ENCODE data around the gene TPRX2.

The TPRX2 gene

GRCh38 chr19:47885067-47885463, 26.0 kb downstream of the TPRX2 start:
- Histone ChIP-seq H3K9ac (ENCODE audit: low read length) (no peak overlapping the region), H3K36me3 (ENCODE audit: control insufficient read depth, insufficient read depth, low read length) (no peaks in the 10 kb centered on the region), H3K4ac (ENCODE audit: low read depth, low read length) (no peak overlapping the region), H3K79me2 (ENCODE audit: control insufficient read depth, insufficient read depth, low read length) (no peaks in the 10 kb centered on the region), H3K27ac (ENCODE audit: low read depth, low read length) (no peak overlapping the region), H3K23ac (ENCODE audit: low read length) (no peak overlapping the region), H3K4me3 (ENCODE audit: low read length) (no peak overlapping the region), H3K56ac (ENCODE audit: low read length) (no peak overlapping the region), H3K27me3 (ENCODE audit: insufficient read depth, low read length, poor library complexity) (no peaks in the 10 kb centered on the region), H3K79me1 (ENCODE audit: low read length) (no peaks in the 10 kb centered on the region), H4K8ac (ENCODE audit: low read depth, low read length) (no peak overlapping the region), H2BK120ac (ENCODE audit: low read depth, low read length) (no peak overlapping the region), H3K4me1 (ENCODE audit: control insufficient read depth, low read depth, low read length) (no peaks in the 10 kb centered on the region), H3K4me2 (ENCODE audit: low read length) (no peak overlapping the region), H3K18ac (ENCODE audit: low read length) (no peak overlapping the region), H2BK5ac (ENCODE audit: low read length) (no peak overlapping the region), H2AK5ac (ENCODE audit: low read length) (no peak overlapping the region), H2BK15ac (replicated peaks; ENCODE audit: low read depth) (no peak overlapping the region), H4K5ac (ENCODE audit: low read length) (no peak overlapping the region)
- no CpG with 5 or more reads among the region's 5 CpGs for WGBS (ENCODE audit: extremely low coverage, insufficient coverage, low lambda C conversion rate)
- no peak for DNase-seq

- H2BK15ac ChIP-seq (replicated peaks; ENCODE audit: low read depth), result no peak within 1 kb of the TSS
- H3K4me3 ChIP-seq (ENCODE audit: low read length), result no peak within 1 kb of the TSS
- no CpG with 5 or more reads among the region's 12 CpGs for WGBS (ENCODE audit: extremely low coverage, insufficient coverage, low lambda C conversion rate)
Measured at GRCh38 chr19:47886010-47886559, 27.1 kb downstream of the TPRX2 start, which contains the start of gene SULT2A1. SULT2A1 (minus strand) TSS chr19:47886315; CDS start chr19:47886257, 58 bp downstream.

GRCh38 chr19:47890865-47891621, 32.0 kb downstream of the TPRX2 start:
- H3K18ac ChIP-seq (ENCODE audit: low read length), result no peak overlapping the region
- no peak overlapping the region for H4K5ac ChIP-seq (ENCODE audit: low read length)
- no peaks in the 10 kb centered on the region for H3K36me3 ChIP-seq (ENCODE audit: control insufficient read depth, insufficient read depth, low read length)
- H4K8ac ChIP-seq (ENCODE audit: low read depth, low read length), result no peak overlapping the region
- no peak overlapping the region for H2AK5ac ChIP-seq (ENCODE audit: low read length)
- WGBS (ENCODE audit: extremely low coverage, insufficient coverage, low lambda C conversion rate), result no CpG with 5 or more reads among the region's 7 CpGs
- H3K56ac ChIP-seq (ENCODE audit: low read length), result no peak overlapping the region
- H3K79me2 ChIP-seq (ENCODE audit: control insufficient read depth, insufficient read depth, low read length), result no peaks in the 10 kb centered on the region
- H3K4me1 ChIP-seq (ENCODE audit: control insufficient read depth, low read depth, low read length), result no peaks in the 10 kb centered on the region
- no peak for DNase-seq
- H3K9ac ChIP-seq (ENCODE audit: low read length), result no peak overlapping the region
- no peak overlapping the region for H2BK5ac ChIP-seq (ENCODE audit: low read length)
- no peak overlapping the region for H3K4me3 ChIP-seq (ENCODE audit: low read length)
- peak overlapping the region; percentile 10 for H3K27ac ChIP-seq (ENCODE audit: low read depth, low read length)
- H3K79me1 ChIP-seq (ENCODE audit: low read length), result no peaks in the 10 kb centered on the region
- no peak overlapping the region for H3K4me2 ChIP-seq (ENCODE audit: low read length)
- no peak overlapping the region for H2BK120ac ChIP-seq (ENCODE audit: low read depth, low read length)
- H3K27me3 ChIP-seq (ENCODE audit: insufficient read depth, low read length, poor library complexity), result no peaks in the 10 kb centered on the region
- H2BK15ac ChIP-seq (replicated peaks; ENCODE audit: low read depth), result no peak overlapping the region
- no peak overlapping the region for H3K4ac ChIP-seq (ENCODE audit: low read depth, low read length)
- H3K23ac ChIP-seq (ENCODE audit: low read length), result no peak overlapping the region

More at GRCh38 chr19:47886010-47886559, 27.1 kb downstream of the TPRX2 start, which contains the start of gene SULT2A1:
- no peaks in the 10 kb centered on the region for H3K27me3 ChIP-seq (ENCODE audit: insufficient read depth, low read length, poor library complexity)
- H2AK5ac ChIP-seq (ENCODE audit: low read length), result no peak within 1 kb of the TSS
- no peak within 1 kb of the TSS for H3K4me2 ChIP-seq (ENCODE audit: low read length)
- H3K4me1 ChIP-seq (ENCODE audit: control insufficient read depth, low read depth, low read length), result no peaks in the 10 kb centered on the region
- H3K36me3 ChIP-seq (ENCODE audit: control insufficient read depth, insufficient read depth, low read length), result no peaks in the 10 kb centered on the region
- no peak for DNase-seq
- no peaks in the 10 kb centered on the region for H3K79me1 ChIP-seq (ENCODE audit: low read length)
- H3K27ac ChIP-seq (ENCODE audit: low read depth, low read length), result no peak within 1 kb of the TSS
- H2BK5ac ChIP-seq (ENCODE audit: low read length), result no peak within 1 kb of the TSS
- H4K5ac ChIP-seq (ENCODE audit: low read length), result no peak within 1 kb of the TSS
- no peak within 1 kb of the TSS for H3K23ac ChIP-seq (ENCODE audit: low read length)
- no peak within 1 kb of the TSS for H3K4ac ChIP-seq (ENCODE audit: low read depth, low read length)
- no peaks in the 10 kb centered on the region for H3K79me2 ChIP-seq (ENCODE audit: control insufficient read depth, insufficient read depth, low read length)
- no peak within 1 kb of the TSS for H2BK120ac ChIP-seq (ENCODE audit: low read depth, low read length)
- H4K8ac ChIP-seq (ENCODE audit: low read depth, low read length), result no peak within 1 kb of the TSS
- H3K18ac ChIP-seq (ENCODE audit: low read length), result no peak within 1 kb of the TSS
- no peak within 1 kb of the TSS for H3K9ac ChIP-seq (ENCODE audit: low read length)
- H3K56ac ChIP-seq (ENCODE audit: low read length), result no peak within 1 kb of the TSS

- Histone ChIP-seq H3K18ac (ENCODE audit: low read length) (no peak overlapping the region), H3K9ac (ENCODE audit: low read length) (no peak overlapping the region), H3K79me2 (ENCODE audit: control insufficient read depth, insufficient read depth, low read length) (no peaks in the 10 kb centered on the region), H3K4me2 (ENCODE audit: low read length) (no peak overlapping the region), H3K4me1 (ENCODE audit: control insufficient read depth, low read depth, low read length) (no peaks in the 10 kb centered on the region), H3K79me1 (ENCODE audit: low read length) (no peaks in the 10 kb centered on the region), H4K8ac (ENCODE audit: low read depth, low read length) (no peak overlapping the region), H2BK5ac (ENCODE audit: low read length) (no peak overlapping the region), H4K5ac (ENCODE audit: low read length) (no peak overlapping the region), H3K27me3 (ENCODE audit: insufficient read depth, low read length, poor library complexity) (no peaks in the 10 kb centered on the region), H3K36me3 (ENCODE audit: control insufficient read depth, insufficient read depth, low read length) (no peaks in the 10 kb centered on the region), H2AK5ac (ENCODE audit: low read length) (no peak overlapping the region), H3K4me3 (ENCODE audit: low read length) (no peak overlapping the region), H3K27ac (ENCODE audit: low read depth, low read length) (peak overlapping the region; percentile 86), H3K56ac (ENCODE audit: low read length) (no peak overlapping the region), H3K4ac (ENCODE audit: low read depth, low read length) (no peak overlapping the region), H3K23ac (ENCODE audit: low read length) (no peak overlapping the region), H2BK120ac (ENCODE audit: low read depth, low read length) (no peak overlapping the region), H2BK15ac (replicated peaks; ENCODE audit: low read depth) (no peak overlapping the region)
- no CpG with 5 or more reads among the region's 2 CpGs for WGBS (ENCODE audit: extremely low coverage, insufficient coverage, low lambda C conversion rate)
- DNase-seq, result peak; percentile 87
Measured at GRCh38 chr19:47891622-47891922, 32.5 kb downstream of the TPRX2 start.

GRCh38 chr19:47891923-47892666, 33.1 kb downstream of the TPRX2 start:
- H3K27me3 ChIP-seq (ENCODE audit: insufficient read depth, low read length, poor library complexity), result no peaks in the 10 kb centered on the region
- no peak overlapping the region for H2BK5ac ChIP-seq (ENCODE audit: low read length)
- H3K36me3 ChIP-seq (ENCODE audit: control insufficient read depth, insufficient read depth, low read length), result no peaks in the 10 kb centered on the region
- H3K23ac ChIP-seq (ENCODE audit: low read length), result no peak overlapping the region
- H2BK120ac ChIP-seq (ENCODE audit: low read depth, low read length), result no peak overlapping the region
- no peak overlapping the region for H2BK15ac ChIP-seq (replicated peaks; ENCODE audit: low read depth)
- H4K5ac ChIP-seq (ENCODE audit: low read length), result no peak overlapping the region
- peak overlapping the region; percentile 86 for H3K27ac ChIP-seq (ENCODE audit: low read depth, low read length)
- WGBS (ENCODE audit: extremely low coverage, insufficient coverage, low lambda C conversion rate), result no CpG with 5 or more reads among the region's 7 CpGs
- H3K4me2 ChIP-seq (ENCODE audit: low read length), result no peak overlapping the region
- no peak overlapping the region for H4K8ac ChIP-seq (ENCODE audit: low read depth, low read length)
- DNase-seq, result peak; percentile 88
- no peaks in the 10 kb centered on the region for H3K4me1 ChIP-seq (ENCODE audit: control insufficient read depth, low read depth, low read length)
- H3K4ac ChIP-seq (ENCODE audit: low read depth, low read length), result no peak overlapping the region
- H2AK5ac ChIP-seq (ENCODE audit: low read length), result no peak overlapping the region
- H3K9ac ChIP-seq (ENCODE audit: low read length), result no peak overlapping the region
- no peak overlapping the region for H3K18ac ChIP-seq (ENCODE audit: low read length)
- H3K4me3 ChIP-seq (ENCODE audit: low read length), result no peak overlapping the region
- no peaks in the 10 kb centered on the region for H3K79me1 ChIP-seq (ENCODE audit: low read length)
- no peak overlapping the region for H3K56ac ChIP-seq (ENCODE audit: low read length)
- H3K79me2 ChIP-seq (ENCODE audit: control insufficient read depth, insufficient read depth, low read length), result no peaks in the 10 kb centered on the region

Measured in mesendoderm (in vitro differentiated cells).